Measurements from ENCODE around the gene LRP1B. TPM values are rescaled to one million over a fixed set of nuclear protein-coding genes. Genes with fewer than 3 reads are reported as not detected.
A peak's percentile ranks its signal among the peaks of the same experiment; 100 is the strongest.

The LRP1B gene
- total RNA-seq, 2 donors from 2014 or later: 0.52 to 3.0 TPM

GRCh38 chr2:140698636-140699035 is 1432.2 kb downstream of the LRP1B start:
- TF ChIP-seq CTCF (IDR thresholded peaks at IDR 0.05) (no peak), POLR2A (IDR thresholded peaks at IDR 0.05) (no peak)
- 32% methylated on average over 2 of the region's 2 CpGs for WGBS, 2 donors
- H3K27ac ChIP-seq: no peak overlapping the region
- ATAC-seq (peak; percentile 35), DNase-seq (no peak)
- intact Hi-C loops (cut with DNase I): no loop called here
- H3K4me3 ChIP-seq: no peak overlapping the region
- no peaks in the 10 kb centered on the region for H3K36me3 ChIP-seq (replicated peaks in 1 of 2; ENCODE audit: insufficient read depth in 1 of 2, low read depth in 2 of 2)
- H3K27me3 ChIP-seq: no peaks in the 10 kb centered on the region
- H3K9me3 ChIP-seq: no peaks in the 10 kb centered on the region
- H3K4me1 ChIP-seq: no peaks in the 10 kb centered on the region

GRCh38 chr2:140696449-140696848 is 1434.4 kb downstream of the LRP1B start:
- DNase-seq (no peak), ATAC-seq (no peak)
- no peaks in the 10 kb centered on the region for H3K36me3 ChIP-seq (replicated peaks in 1 of 2; ENCODE audit: insufficient read depth in 1 of 2, low read depth in 2 of 2)
- H3K4me1 ChIP-seq: no peaks in the 10 kb centered on the region
- no peak for TF ChIP-seq CTCF (IDR thresholded peaks at IDR 0.05)
- no peak for TF ChIP-seq POLR2A (IDR thresholded peaks at IDR 0.05)
- no peaks in the 10 kb centered on the region for H3K9me3 ChIP-seq
- no peaks in the 10 kb centered on the region for H3K27me3 ChIP-seq
- no peak overlapping the region for H3K4me3 ChIP-seq
- no peak overlapping the region for H3K27ac ChIP-seq
- intact Hi-C loops (cut with DNase I): no loop called here
- 58 to 80% methylated on average over 3 of the region's 3 CpGs for WGBS, 2 donors

- no peak for DNase-seq
- 78 to 86% methylated on average over 1 of the region's 1 CpG for WGBS, 2 donors
- H3K27ac ChIP-seq: no peak overlapping the region
- ATAC-seq: no peak
- H3K9me3 ChIP-seq: no peaks in the 10 kb centered on the region
- no peaks in the 10 kb centered on the region for H3K27me3 ChIP-seq
- intact Hi-C loops (cut with DNase I): no loop called here
- no peaks in the 10 kb centered on the region for H3K36me3 ChIP-seq (replicated peaks in 1 of 2; ENCODE audit: insufficient read depth in 1 of 2, low read depth in 2 of 2)
- no peak overlapping the region for H3K4me3 ChIP-seq
- TF ChIP-seq POLR2A (IDR thresholded peaks at IDR 0.05): no peak
- no peaks in the 10 kb centered on the region for H3K4me1 ChIP-seq
Measured at GRCh38 chr2:140695155-140695554, 1435.7 kb downstream of the LRP1B start.

- no peaks in the 10 kb centered on the region for H3K36me3 ChIP-seq (replicated peaks in 1 of 2; ENCODE audit: insufficient read depth in 1 of 2, low read depth in 2 of 2)
- no peaks in the 10 kb centered on the region for H3K4me1 ChIP-seq
- H3K9me3 ChIP-seq: no peaks in the 10 kb centered on the region
- intact Hi-C loops (cut with DNase I): no loop called here
- no peaks in the 10 kb centered on the region for H3K27me3 ChIP-seq
- no peak for TF ChIP-seq CTCF (IDR thresholded peaks at IDR 0.05)
- TF ChIP-seq POLR2A (IDR thresholded peaks at IDR 0.05): no peak
- no peak overlapping the region for H3K27ac ChIP-seq
- DNase-seq (no peak), ATAC-seq (no peak)
- no peak overlapping the region for H3K4me3 ChIP-seq
Measured at GRCh38 chr2:140687825-140688224, 1443.0 kb downstream of the LRP1B start.

GRCh38 chr2:140683658-140684057 is 1447.2 kb downstream of the LRP1B start:
- ATAC-seq: no peak
- no peak for DNase-seq
- intact Hi-C loops (cut with DNase I): no loop called here

More at GRCh38 chr2:140683658-140684057, 1447.2 kb downstream of the LRP1B start:
- Histone ChIP-seq H3K9me3 (no peaks in the 10 kb centered on the region), H3K36me3 (replicated peaks in 1 of 2; ENCODE audit: insufficient read depth in 1 of 2, low read depth in 2 of 2) (no peaks in the 10 kb centered on the region), H3K4me1 (no peaks in the 10 kb centered on the region), H3K4me3 (no peak overlapping the region), H3K27ac (no peak overlapping the region), H3K27me3 (no peaks in the 10 kb centered on the region)
- no peak for TF ChIP-seq POLR2A (IDR thresholded peaks at IDR 0.05)
- no peak for TF ChIP-seq CTCF (IDR thresholded peaks at IDR 0.05)
- WGBS, 2 donors: 82 to 84% methylated on average over 12 to 18 of the region's 18 CpGs
